NCI-H2196 treated with DMSO at 0.1 percent for 48 hours (cell line): Measurements from ENCODE around the gene FAM229A.
"Not testable (repeated sequence)": the region's sequence is repeated elsewhere in the genome, so short reads cannot be mapped to it uniquely, and the experiment has no call there.

Experiments
- DNase-seq: peaks from one replicate; lab custom pipeline; 2025; ENCODE audit not compliant: unreplicated experiment; lab: John Stamatoyannopoulos, UW

FAM229A gene, protein sequence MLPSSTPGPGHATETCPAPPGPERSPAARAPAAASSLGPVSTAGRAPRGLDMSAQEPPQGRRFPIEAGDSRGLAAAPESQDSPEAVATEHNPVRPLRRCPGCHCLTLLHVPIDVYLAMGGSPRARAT

DNA sequence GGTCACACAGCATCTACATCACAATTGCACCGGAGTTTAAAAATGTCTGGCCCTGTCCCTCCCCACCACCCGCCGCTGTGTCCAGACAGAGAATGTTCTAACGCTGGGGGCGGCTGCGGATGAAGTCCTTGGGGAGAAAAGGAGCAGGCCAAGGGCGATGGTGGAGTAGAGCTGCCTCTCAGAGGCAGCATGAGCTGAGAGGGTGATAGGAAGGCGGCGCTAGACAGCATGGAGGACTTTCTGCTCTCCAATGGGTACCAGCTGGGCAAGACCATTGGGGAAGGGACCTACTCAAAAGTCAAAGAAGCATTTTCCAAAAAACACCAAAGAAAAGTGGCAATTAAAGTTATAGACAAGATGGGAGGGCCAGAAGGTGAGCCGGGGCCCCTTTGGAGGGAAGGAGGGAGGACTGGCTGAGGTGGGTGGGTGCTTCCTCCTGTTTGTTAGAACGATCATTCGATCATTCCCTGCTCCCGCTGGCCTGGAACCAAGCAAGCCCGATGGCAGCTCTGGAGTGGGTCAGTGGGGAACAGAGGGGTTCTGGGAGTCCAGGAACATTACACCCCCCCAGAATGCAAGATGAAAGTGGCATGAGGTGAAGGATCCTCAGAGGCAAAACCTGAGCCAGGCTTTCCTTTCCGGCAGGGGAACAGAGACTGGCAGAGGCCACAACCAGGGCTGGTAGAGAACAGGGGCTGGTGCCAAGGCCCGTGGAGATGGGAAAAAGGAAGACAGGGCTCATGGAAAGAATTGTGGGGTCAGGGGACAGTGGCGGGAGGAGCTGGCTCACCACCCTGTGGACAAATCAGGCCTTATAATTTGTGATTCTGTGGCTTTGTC is at the start of gene FAM229A, which contains the start of gene TSSK3:
Gene FAM229A (minus strand): TSS at position 12 of the 840 bp plus-strand sequence. CDS start 394 bp downstream, outside the sequence.
Gene TSSK3 (plus strand): TSS at position 66 of the 840 bp plus-strand sequence. CDS start 163 bp downstream, at position 229.
- no peak for DNase-seq

- no peak for DNase-seq
These were observed 49.0 kb upstream of the FAM229A start for GRCh38 chr1:32411261-32411660.

- no peak for DNase-seq
These were observed 44.4 kb upstream of the FAM229A start for GRCh38 chr1:32406629-32407111.

GRCh38 chr1:32405672-32406467 is 43.6 kb upstream of the FAM229A start:
- no peak for DNase-seq

GRCh38 chr1:32404946-32405345 is 42.7 kb upstream of the FAM229A start:
- no peak for DNase-seq

- peak; percentile 59 for DNase-seq
These were observed 38.8 kb upstream of the FAM229A start for GRCh38 chr1:32400876-32401631.

- DNase-seq = no peak
These were observed 37.6 kb upstream of the FAM229A start for GRCh38 chr1:32399843-32400242.

DNA sequence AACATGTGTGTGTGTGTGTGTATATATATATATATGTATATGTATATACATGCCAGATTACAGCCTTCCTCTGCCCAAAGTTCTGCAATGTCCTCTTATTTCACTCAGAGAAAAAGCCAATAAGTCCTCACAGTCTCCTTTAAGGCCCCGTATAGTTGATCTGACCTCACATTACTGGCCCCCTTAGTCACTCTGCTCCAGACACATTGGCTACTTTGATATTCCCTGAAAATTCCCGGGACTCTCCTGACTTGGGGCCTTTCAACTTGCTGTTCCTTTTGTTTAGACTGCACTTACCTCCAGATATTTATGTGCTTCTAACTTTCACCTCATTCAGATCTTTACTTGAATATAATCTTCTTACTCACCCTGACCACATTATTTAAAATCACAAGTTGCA is 36.1 kb upstream of the FAM229A start:
- DNase-seq = no peak

GRCh38 chr1:32396524-32396923 is 34.2 kb upstream of the FAM229A start:
- DNase-seq = not testable (repeated sequence)

GRCh38 chr1:32394890-32395432 is 32.7 kb upstream of the FAM229A start:
- DNase-seq = no peak

- peak; percentile 99 for DNase-seq
These were observed 32.0 kb upstream of the FAM229A start, which contains the start of gene BSDC1 for GRCh38 chr1:32394141-32394889. Gene BSDC1, minus strand, starts transcription at chr1:32394441. Its CDS starts 27 bp downstream, at chr1:32394414.

GRCh38 chr1:32393832-32394140 is 31.5 kb upstream of the FAM229A start:
- no peak for DNase-seq

- DNase-seq = no peak
These were observed 30.9 kb upstream of the FAM229A start for GRCh38 chr1:32393136-32393535.

DNA sequence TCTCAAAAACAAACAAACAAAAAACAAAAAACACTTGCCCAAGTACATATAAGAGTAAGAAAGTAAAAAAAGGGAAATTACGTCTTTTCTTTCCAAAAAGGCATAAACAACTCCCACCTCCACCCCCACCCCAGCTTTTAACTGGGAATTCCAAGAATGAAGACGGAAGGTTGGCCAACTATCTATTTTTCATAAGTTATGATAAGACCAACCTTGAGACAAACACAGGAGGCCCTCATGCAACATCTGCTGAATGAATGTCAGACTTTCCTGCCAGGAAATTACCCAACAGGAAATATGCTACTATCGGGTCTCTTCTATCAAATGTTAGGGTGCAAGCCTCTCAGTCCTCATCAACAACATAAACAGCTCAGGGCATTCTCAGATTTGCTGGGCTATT is 30.0 kb upstream of the FAM229A start:
- no peak for DNase-seq

DNA sequence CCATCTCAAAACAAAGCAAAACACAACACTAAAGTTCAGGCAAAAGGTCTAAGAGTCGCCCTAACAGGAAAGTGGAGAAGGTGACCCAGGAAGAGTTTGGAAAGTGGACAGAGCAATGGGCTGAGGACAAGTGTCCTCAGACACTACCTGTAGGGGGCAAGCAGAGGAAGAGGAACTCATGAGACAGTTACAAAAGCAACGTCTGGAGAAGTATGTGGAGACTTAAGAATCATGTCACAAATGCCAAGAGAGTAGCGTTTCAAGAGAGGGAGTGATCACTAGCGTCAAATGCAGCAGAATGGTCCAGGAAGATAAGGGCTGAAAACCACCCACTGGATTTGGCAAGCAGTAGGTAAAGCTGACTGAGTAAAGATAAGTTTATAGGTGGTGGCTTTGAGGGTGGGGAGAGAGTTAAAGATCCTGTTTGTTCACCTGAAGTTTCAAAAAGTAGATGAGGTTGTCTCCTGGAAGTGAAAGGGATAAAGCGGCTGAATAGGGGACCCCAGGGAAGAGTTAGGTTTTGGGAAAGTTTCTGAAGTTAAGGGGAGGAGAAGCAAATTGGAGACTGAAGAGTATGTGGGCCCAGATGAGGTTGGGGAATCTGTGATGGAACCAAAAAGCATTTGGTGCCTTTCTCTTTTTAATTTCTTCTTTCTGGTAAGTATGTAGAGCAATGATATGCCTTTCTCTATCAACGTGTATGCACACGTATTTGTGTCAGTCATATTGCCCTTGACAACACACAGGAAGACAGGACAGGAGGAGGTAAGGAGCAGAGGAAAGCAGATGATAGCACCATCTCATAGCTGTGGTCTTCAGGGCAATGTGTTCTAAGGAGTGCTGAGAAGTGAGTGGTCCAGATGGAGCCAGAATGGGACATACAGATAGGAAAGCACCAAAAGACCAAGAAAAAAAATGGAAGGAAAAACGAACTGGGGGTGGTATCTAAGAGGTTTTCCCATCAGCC is 28.9 kb upstream of the FAM229A start:
- no peak for DNase-seq

GRCh38 chr1:32388641-32389040 is 26.4 kb upstream of the FAM229A start:
- no peak for DNase-seq

GRCh38 chr1:32386676-32387392 is 24.5 kb upstream of the FAM229A start:
- DNase-seq = no peak

- DNase-seq = no peak
These were observed 17.8 kb upstream of the FAM229A start for GRCh38 chr1:32380057-32380456.
